ENCODE data around the gene MYL7.

DNA sequence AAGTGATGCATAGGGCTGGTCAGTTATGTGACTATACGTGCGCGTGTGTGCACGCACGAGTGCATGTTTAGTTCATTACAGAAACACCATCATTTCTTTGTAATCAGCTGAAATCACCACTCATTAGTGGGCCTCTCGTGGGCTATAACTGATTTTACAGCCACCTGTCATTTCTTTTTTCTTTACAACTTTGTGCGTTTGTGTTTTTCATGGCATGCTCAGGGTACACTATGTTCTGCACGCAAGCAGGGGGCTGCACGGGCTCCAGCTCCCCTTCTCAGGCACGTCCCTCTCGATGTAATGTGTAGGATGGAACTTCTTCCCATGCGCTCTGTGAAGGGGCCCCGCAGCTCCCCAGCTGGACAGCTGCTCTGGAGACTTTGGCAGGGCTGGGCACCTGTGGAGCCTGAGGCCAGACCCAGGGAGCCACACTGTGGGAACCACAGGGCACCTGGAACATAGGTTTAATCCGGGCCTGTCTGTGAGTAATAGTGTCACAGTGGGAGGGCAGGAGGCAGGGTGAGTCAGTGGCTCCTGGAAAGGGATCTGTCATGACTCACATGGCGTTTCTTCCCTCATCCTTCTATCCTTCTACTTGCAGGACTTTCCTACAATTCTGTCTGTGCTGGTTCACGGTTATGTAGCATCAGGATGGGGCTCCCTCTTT, 43.2 kb upstream of the MYL7 start:
- TF ChIP-seq POLR2AphosphoS5 (IDR thresholded peaks at IDR 0.05; ENCODE audit: borderline replicate concordance, low read depth, low read length) (no peak), FOXP2 (optimal IDR thresholded peaks at IDR 0.05; ENCODE audit: control extremely low read depth, extremely low read length, insufficient read depth) (no peak), EZH2 (IDR thresholded peaks at IDR 0.05) (no peak)
